H1 (cell line): ENCODE data around the gene SPATA13.

ENCODE experiments used
- JUN ChIP-seq: IDR thresholded peaks from 2 replicates; pipeline ENCODE4 v1.6.1; 2011; ENCODE audit warnings: low read depth, mild to moderate bottlenecking, improper control_type of control experiment, low read length
- NRF1 ChIP-seq: IDR thresholded peaks from 2 replicates; pipeline ENCODE4 v1.6.1; 2011; ENCODE audit warnings: mild to moderate bottlenecking, low read depth, low read length, improper control_type of control experiment
- TF ChIP-seq, protein P1 (sequence below), 3 experiments: IDR thresholded peaks; 1 replicate in 2 of 3; 2 replicates in 1 of 3; pipeline versions ENCODE4 v1.5.1 to v1.6.1; 2011; ENCODE audit warnings: low read length in 3 of 3, mild to moderate bottlenecking in 3 of 3, inconsistent platforms in 2 of 3, low read depth in 1 of 3, moderate library complexity in 1 of 3; ENCODE audit not compliant: insufficient read depth in 1 of 3; ENCODE audit errors: control extremely low read depth in 1 of 3
- TF ChIP-seq, protein P2 (sequence below): IDR thresholded peaks from 2 replicates; pipeline ENCODE4 v1.6.1; 2011; ENCODE audit warnings: low read depth, mild to moderate bottlenecking, low read length; ENCODE audit not compliant: insufficient read depth

DNA sequence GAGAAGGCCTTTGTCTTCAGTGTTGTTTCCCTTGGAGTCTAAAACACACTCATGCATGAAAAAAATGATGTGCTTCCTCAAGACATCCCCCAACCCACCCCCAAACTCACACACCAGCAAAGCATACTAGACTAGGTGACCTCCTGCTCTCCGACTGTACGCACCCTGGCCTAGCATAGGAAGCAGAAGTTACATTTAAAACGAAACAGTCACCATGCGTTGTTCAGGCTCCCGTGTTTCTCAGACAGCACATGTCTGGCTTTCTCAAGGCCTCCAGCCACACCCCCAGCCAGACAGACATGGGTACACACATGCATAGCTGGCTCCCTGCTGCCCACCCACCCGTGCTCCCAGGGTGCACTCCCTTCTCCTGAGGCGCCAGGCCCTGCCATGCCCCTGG is 120.2 kb downstream of the SPATA13 start:
- TF ChIP-seq, protein P1, sequence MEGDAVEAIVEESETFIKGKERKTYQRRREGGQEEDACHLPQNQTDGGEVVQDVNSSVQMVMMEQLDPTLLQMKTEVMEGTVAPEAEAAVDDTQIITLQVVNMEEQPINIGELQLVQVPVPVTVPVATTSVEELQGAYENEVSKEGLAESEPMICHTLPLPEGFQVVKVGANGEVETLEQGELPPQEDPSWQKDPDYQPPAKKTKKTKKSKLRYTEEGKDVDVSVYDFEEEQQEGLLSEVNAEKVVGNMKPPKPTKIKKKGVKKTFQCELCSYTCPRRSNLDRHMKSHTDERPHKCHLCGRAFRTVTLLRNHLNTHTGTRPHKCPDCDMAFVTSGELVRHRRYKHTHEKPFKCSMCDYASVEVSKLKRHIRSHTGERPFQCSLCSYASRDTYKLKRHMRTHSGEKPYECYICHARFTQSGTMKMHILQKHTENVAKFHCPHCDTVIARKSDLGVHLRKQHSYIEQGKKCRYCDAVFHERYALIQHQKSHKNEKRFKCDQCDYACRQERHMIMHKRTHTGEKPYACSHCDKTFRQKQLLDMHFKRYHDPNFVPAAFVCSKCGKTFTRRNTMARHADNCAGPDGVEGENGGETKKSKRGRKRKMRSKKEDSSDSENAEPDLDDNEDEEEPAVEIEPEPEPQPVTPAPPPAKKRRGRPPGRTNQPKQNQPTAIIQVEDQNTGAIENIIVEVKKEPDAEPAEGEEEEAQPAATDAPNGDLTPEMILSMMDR (IDR thresholded peaks at IDR 0.05; ENCODE audit: control extremely low read depth in 1 of 3, insufficient read depth in 1 of 3, low read depth in 1 of 3, low read length in 3 of 3): no peak
- TF ChIP-seq NRF1 (no peak), JUN (no peak)
- TF ChIP-seq, protein P2, sequence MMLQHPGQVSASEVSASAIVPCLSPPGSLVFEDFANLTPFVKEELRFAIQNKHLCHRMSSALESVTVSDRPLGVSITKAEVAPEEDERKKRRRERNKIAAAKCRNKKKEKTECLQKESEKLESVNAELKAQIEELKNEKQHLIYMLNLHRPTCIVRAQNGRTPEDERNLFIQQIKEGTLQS: no peak
